Trophoblast cell (in vitro differentiated cells and primary cell): ENCODE results near the gene COPS9. TPM values are rescaled to one million over a fixed set of nuclear protein-coding genes. Genes with fewer than 3 reads are reported as not detected.

Source experiments
- DNase-seq, 2 donors: peaks; one replicate each; pipeline ENCODE4 v3.0.0-alpha.2; 2016
- H2AFZ ChIP-seq: 2 replicates; pipeline ENCODE4 v1.6.1; 2013; ENCODE audit warnings: low read length, moderate library complexity, mild to moderate bottlenecking; ENCODE audit not compliant: insufficient read depth, poor library complexity
- H2AK5ac ChIP-seq: 2 replicates; pipeline ENCODE4 v1.6.1; 2013; ENCODE audit warnings: mild to moderate bottlenecking, low read length
- H2BK120ac ChIP-seq: 2 replicates; pipeline ENCODE4 v1.6.1; 2013; ENCODE audit warnings: low read length, mild to moderate bottlenecking, moderate library complexity; ENCODE audit not compliant: insufficient read depth, poor library complexity
- H2BK12ac ChIP-seq: 2 replicates; pipeline ENCODE4 v1.6.1; 2013; ENCODE audit warnings: mild to moderate bottlenecking, low read length, moderate library complexity
- H2BK5ac ChIP-seq: 2 replicates; pipeline ENCODE4 v1.6.1; 2013; ENCODE audit warnings: low read length, low read depth, moderate library complexity, mild to moderate bottlenecking; ENCODE audit not compliant: poor library complexity
- H3K14ac ChIP-seq: 2 replicates; pipeline ENCODE4 v1.6.1; 2013; ENCODE audit warnings: mild to moderate bottlenecking, low read length
- H3K18ac ChIP-seq: 2 replicates; pipeline ENCODE4 v1.6.1; 2013; ENCODE audit warnings: mild to moderate bottlenecking, low read length
- H3K23ac ChIP-seq: 2 replicates; pipeline ENCODE4 v1.6.1; 2013; ENCODE audit warnings: low read length
- H3K27ac ChIP-seq: 2 replicates; pipeline ENCODE4 v1.5.1; 2013; ENCODE audit warnings: low read depth, mild to moderate bottlenecking, inconsistent platforms, low read length, moderate library complexity
- H3K27me3 ChIP-seq: 2 replicates; pipeline ENCODE4 v1.6.1; 2013; ENCODE audit warnings: inconsistent platforms, mild to moderate bottlenecking, low read length, moderate library complexity; ENCODE audit not compliant: insufficient read depth
- H3K36me3 ChIP-seq, 2 experiments: 1 replicate in 1 of 2; 2 replicates in 1 of 2; pipeline ENCODE4 v1.6.1; 2013; ENCODE audit warnings: low read length in 2 of 2, mild to moderate bottlenecking in 2 of 2, moderate library complexity in 1 of 2; ENCODE audit not compliant: insufficient read depth in 2 of 2, control insufficient read depth in 1 of 2
- H3K4ac ChIP-seq: 2 replicates; pipeline ENCODE4 v1.6.1; 2013; ENCODE audit warnings: low read depth, mild to moderate bottlenecking, low read length, moderate library complexity
- H3K4me1 ChIP-seq, 2 experiments: 1 replicate in 1 of 2; 2 replicates in 1 of 2; pipeline ENCODE4 v1.6.1; 2013; ENCODE audit warnings: low read length in 2 of 2, mild to moderate bottlenecking in 2 of 2, moderate library complexity in 1 of 2; ENCODE audit not compliant: insufficient read depth in 2 of 2, control insufficient read depth in 1 of 2
- H3K4me2 ChIP-seq: 2 replicates; pipeline ENCODE4 v1.6.1; 2013; ENCODE audit warnings: inconsistent platforms, mild to moderate bottlenecking, low read length, moderate library complexity
- H3K4me3 ChIP-seq: 2 replicates; pipeline ENCODE4 v1.5.1; 2013; ENCODE audit warnings: mild to moderate bottlenecking, low read depth, low read length, inconsistent platforms
- H3K79me1 ChIP-seq: one replicate; pipeline ENCODE4 v1.6.1; 2013; ENCODE audit warnings: low read length
- H3K79me2 ChIP-seq: 2 replicates; pipeline ENCODE4 v1.6.1; 2013; ENCODE audit warnings: low read length, mild to moderate bottlenecking; ENCODE audit not compliant: control insufficient read depth, insufficient read depth, poor library complexity
- H3K9ac ChIP-seq: 2 replicates; pipeline ENCODE4 v1.6.1; 2013; ENCODE audit warnings: mild to moderate bottlenecking, low read length
- H3K9me3 ChIP-seq: 2 replicates; pipeline ENCODE4 v1.6.1; 2013; ENCODE audit warnings: low read depth, mild to moderate bottlenecking, control low read depth, inconsistent platforms, low read length; ENCODE audit not compliant: insufficient read depth
- H4K12ac ChIP-seq: 2 replicates; pipeline ENCODE4 v1.6.1; 2013; ENCODE audit warnings: low read depth, mild to moderate bottlenecking, low read length, moderate library complexity
- H4K8ac ChIP-seq: 2 replicates; pipeline ENCODE4 v1.6.1; 2013; ENCODE audit warnings: low read depth, mild to moderate bottlenecking, low read length, moderate library complexity
- H4K91ac ChIP-seq: one replicate; pipeline ENCODE4 v1.6.1; 2013; ENCODE audit warnings: low read depth, mild to moderate bottlenecking, low read length, moderate library complexity
- WGBS: extraction: QIAGEN DNeasy Blood & Tissue Kit; methylation state at CpG from one replicate; pipeline ENCODE4 v1.1.7; 2013; ENCODE audit warnings: missing lambda C conversion rate; ENCODE audit not compliant: insufficient read length, insufficient coverage; ENCODE audit errors: extremely low coverage; 5-methylcytosine and 5-hydroxymethylcytosine counted together
- polyA plus RNA-seq: library from polyadenylated mRNA; stranded (reverse); fragments of 200-250 nt; gene quantifications from 2 replicates; pipeline ENCODE4 v1.2.3, GENCODE V29; 2013

COPS9 gene
- 226 and 232 TPM in 2 replicates for polyA plus RNA-seq

DNA sequence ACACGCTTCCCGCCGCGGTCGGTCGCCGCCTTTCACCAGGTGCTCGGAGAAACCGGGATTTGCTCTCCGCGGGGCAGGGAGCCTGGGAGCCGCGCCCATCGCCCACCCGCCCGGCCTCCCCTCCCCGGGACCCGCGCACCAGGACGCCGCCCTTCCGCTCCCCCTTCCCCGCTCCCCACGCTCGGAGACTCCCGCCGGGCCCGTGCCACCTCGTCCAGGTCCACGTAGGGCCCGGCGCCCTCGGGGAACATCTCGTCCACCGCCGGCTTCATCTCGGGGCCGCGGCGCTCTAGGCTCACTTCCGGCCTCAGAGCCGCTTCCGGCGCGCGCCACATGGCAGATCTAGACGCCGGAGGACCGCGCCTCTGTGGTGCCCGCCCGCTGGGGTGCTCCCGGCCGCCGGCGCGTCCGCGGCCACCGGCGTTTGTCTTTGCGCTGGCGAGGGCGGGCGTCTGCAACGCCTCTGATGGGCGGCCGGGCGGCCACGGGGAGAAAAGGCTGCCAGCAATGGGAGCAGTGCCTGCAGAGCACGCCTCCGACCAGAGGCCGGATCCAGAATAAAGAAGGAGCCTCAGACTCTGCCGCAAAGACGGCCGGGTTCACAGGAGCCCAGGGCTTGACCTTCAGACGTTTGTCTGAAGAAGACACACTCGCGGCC lies at the start of gene COPS9:
TSS of gene COPS9 (minus strand) at position 293 of the 658 bp plus-strand sequence. CDS start at position 272, 21 bp downstream.
- Histone ChIP-seq H4K8ac (peak within 1 kb of the TSS; percentile 95), H3K9me3 (peaks cover 3% of the 10 kb centered on the region), H3K79me1 (peaks cover 7% of the 10 kb centered on the region), H2AFZ (peak within 1 kb of the TSS; percentile 82), H4K91ac (peak within 1 kb of the TSS; percentile 63), H3K4me2 (peak within 1 kb of the TSS; percentile 94), H2BK120ac (peak within 1 kb of the TSS; percentile 45), H2BK12ac (no peak within 1 kb of the TSS), H3K9ac (peak within 1 kb of the TSS; percentile 84), H2BK5ac (no peak within 1 kb of the TSS), H3K36me3 (peaks cover 24 to 25% of the 10 kb centered on the region in 2 experiments), H3K14ac (peak within 1 kb of the TSS; percentile 87), H3K18ac (peak within 1 kb of the TSS; percentile 87), H3K23ac (no peak within 1 kb of the TSS), H3K4me3 (peak within 1 kb of the TSS; percentile 89), H3K27ac (no peak within 1 kb of the TSS), H3K4me1 (peaks cover 12 to 14% of the 10 kb centered on the region in 2 experiments), H3K27me3 (no peaks in the 10 kb centered on the region), H4K12ac (peak within 1 kb of the TSS; percentile 95), H3K79me2 (peaks cover 10% of the 10 kb centered on the region), H2AK5ac (no peak within 1 kb of the TSS), H3K4ac (peak within 1 kb of the TSS; percentile 85)
- peak; percentile 76 to 88 for DNase-seq
- no CpG with 5 or more reads among the region's 79 CpGs for WGBS

DNA sequence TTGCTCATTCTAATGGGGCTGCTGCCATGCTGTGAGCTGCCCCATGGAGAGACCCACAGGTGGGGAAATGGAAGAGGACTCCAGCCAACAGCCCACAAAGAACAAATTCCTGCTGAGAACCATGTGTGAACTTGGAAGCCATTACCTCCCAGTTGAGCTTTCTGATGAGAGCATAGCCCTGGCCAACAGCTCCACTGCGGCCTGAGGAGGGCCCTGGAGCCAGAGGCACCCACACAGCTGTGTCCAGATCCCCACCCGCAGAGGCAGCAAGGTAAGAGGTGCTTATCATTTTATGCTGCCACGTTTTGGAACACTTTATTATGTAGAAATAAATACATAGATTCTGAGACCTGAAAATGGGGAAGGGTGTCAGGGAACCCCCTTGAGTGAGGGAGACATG lies 48.6 kb upstream of the COPS9 start:
- no peak overlapping the region for H3K4me2 ChIP-seq
- H2AFZ ChIP-seq = no peak overlapping the region
- H2BK12ac ChIP-seq = no peak overlapping the region
- H3K9me3 ChIP-seq = peaks cover 16% of the 10 kb centered on the region
- no peak overlapping the region for H4K91ac ChIP-seq
- no peak overlapping the region for H2BK5ac ChIP-seq
- no peak for DNase-seq
- H3K4me3 ChIP-seq = no peak overlapping the region
- no peak overlapping the region for H3K23ac ChIP-seq
- no peaks in the 10 kb centered on the region for H3K4me1 ChIP-seq
- no peak overlapping the region for H3K18ac ChIP-seq
- H3K9ac ChIP-seq = no peak overlapping the region
- no peak overlapping the region for H2AK5ac ChIP-seq
- no peaks in the 10 kb centered on the region for H3K27me3 ChIP-seq
- no peak overlapping the region for H3K14ac ChIP-seq
- H3K4ac ChIP-seq = no peak overlapping the region
- no peaks in the 10 kb centered on the region for H3K79me2 ChIP-seq
- no peaks in the 10 kb centered on the region for H3K79me1 ChIP-seq
- H3K27ac ChIP-seq = no peak overlapping the region
- no peak overlapping the region for H4K8ac ChIP-seq
- no peak overlapping the region for H2BK120ac ChIP-seq
- no peaks in the 10 kb centered on the region for H3K36me3 ChIP-seq
- no CpG with 5 or more reads among the region's 3 CpGs for WGBS
- no peak overlapping the region for H4K12ac ChIP-seq

DNA sequence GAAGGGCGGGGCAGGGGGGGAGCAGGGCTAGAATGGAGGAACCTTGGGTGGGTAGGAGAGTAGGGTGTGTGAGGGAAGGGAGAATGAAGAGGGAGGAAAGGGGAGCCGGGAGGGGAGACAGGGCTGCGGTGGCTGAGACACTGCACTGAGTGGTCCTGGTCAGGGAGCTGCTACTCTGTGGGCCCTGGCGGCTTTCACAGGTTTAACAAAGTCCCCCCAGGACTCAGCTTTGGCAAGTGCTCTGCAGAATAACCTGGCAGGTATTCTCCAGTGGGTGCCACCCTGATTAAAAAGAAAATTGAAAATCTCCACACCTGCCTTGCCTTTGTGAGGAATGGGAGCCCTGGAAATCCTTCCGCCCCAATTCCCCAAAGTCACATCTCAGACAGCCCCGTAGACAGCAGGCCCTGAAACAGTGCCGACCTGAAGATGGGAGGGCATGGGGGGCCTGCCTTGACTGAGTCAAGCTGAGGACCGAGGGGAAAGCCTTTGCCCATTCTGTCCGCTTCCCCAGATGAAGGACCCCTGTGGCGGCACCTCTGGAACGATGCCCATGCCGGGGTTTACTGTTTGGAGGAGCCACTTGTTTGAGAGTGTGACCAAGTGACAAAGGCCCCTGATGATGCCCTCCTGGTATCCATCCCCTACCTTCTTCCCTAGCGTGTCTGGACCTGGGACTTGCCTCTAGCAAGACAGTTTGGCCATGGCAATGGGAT lies 47.9 kb upstream of the COPS9 start:
- WGBS = no CpG with 5 or more reads among the region's 13 CpGs

DNA sequence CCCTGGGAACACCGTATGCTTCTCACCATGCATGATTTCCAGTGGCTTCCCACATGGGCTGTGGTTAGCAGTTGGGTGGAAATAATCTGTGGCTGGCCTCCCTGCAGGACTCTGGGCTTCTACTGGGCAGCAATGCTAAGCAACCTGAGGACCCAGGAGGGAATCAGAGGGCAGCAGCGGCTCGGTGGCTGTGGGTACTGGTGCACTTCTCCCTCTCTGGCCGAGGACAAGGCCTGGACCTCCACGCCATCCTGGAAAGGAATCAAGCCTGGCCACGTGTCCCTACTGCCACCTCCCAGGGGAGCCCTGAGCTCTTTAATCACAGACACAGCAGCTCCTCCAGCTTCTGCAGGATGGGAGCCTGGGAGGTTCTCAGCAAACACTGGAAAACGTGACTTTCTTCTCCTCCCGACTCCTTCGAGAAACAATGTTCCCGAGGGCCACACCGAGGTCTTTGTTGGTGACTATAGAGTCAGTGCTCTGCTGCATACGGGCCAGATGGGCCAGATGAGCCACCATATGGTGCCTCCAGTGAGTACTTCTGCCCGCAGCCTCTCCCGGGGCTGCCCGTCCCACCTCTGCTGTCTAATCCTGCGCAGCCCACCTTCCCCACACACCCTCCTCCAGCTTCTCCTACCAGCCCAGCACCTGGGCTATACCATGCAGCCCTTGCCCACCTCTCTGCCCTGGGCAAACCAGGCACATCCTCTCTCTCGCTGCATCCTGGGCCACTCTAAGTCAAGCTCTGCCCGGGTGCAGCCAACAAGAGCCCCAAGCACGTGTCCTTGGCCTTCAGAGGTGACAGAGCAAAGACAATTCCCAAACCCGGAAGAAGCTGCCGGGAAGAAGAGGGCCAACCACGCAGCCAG lies 47.1 kb upstream of the COPS9 start:
- no peak overlapping the region for H3K4me3 ChIP-seq
- H2BK12ac ChIP-seq = no peak overlapping the region
- H3K9ac ChIP-seq = no peak overlapping the region
- H3K79me2 ChIP-seq = no peaks in the 10 kb centered on the region
- H3K14ac ChIP-seq = no peak overlapping the region
- H2AFZ ChIP-seq = no peak overlapping the region
- no peak overlapping the region for H4K91ac ChIP-seq
- WGBS = no CpG with 5 or more reads among the region's 22 CpGs
- no peaks in the 10 kb centered on the region for H3K79me1 ChIP-seq
- no peak overlapping the region for H3K18ac ChIP-seq
- H3K9me3 ChIP-seq = peaks cover 17% of the 10 kb centered on the region
- no peak overlapping the region for H3K23ac ChIP-seq
- no peak overlapping the region for H4K12ac ChIP-seq
- H2AK5ac ChIP-seq = no peak overlapping the region
- H3K4me1 ChIP-seq = no peaks in the 10 kb centered on the region
- no peak overlapping the region for H2BK5ac ChIP-seq
- H3K27me3 ChIP-seq = no peaks in the 10 kb centered on the region
- no peak overlapping the region for H3K4me2 ChIP-seq
- no peak for DNase-seq
- no peak overlapping the region for H2BK120ac ChIP-seq
- no peak overlapping the region for H3K4ac ChIP-seq
- H4K8ac ChIP-seq = no peak overlapping the region
- no peaks in the 10 kb centered on the region for H3K36me3 ChIP-seq
- H3K27ac ChIP-seq = no peak overlapping the region

More for the DNA sequence above, 47.9 kb upstream of the COPS9 start:
- no peak overlapping the region for H3K27ac ChIP-seq
- H4K91ac ChIP-seq = no peak overlapping the region
- H2AFZ ChIP-seq = no peak overlapping the region
- no peaks in the 10 kb centered on the region for H3K4me1 ChIP-seq
- H2BK12ac ChIP-seq = no peak overlapping the region
- H3K79me1 ChIP-seq = no peaks in the 10 kb centered on the region
- H3K4me3 ChIP-seq = no peak overlapping the region
- H4K8ac ChIP-seq = no peak overlapping the region
- H2BK5ac ChIP-seq = no peak overlapping the region
- no peaks in the 10 kb centered on the region for H3K36me3 ChIP-seq
- H3K9me3 ChIP-seq = peaks cover 18% of the 10 kb centered on the region
- no peaks in the 10 kb centered on the region for H3K27me3 ChIP-seq
- no peak overlapping the region for H3K9ac ChIP-seq
- H3K18ac ChIP-seq = no peak overlapping the region
- H3K79me2 ChIP-seq = no peaks in the 10 kb centered on the region
- no peak for DNase-seq
- no peak overlapping the region for H4K12ac ChIP-seq
- H2AK5ac ChIP-seq = no peak overlapping the region
- no peak overlapping the region for H3K14ac ChIP-seq
- H2BK120ac ChIP-seq = no peak overlapping the region
- no peak overlapping the region for H3K23ac ChIP-seq
- H3K4ac ChIP-seq = no peak overlapping the region
- H3K4me2 ChIP-seq = no peak overlapping the region
